Measurements from ENCODE around the gene PRDM16.

The PRDM16 gene

GRCh38 chr1:3429766-3430165 lies 360.8 kb downstream of the PRDM16 start:
- no peak for DNase-seq

GRCh38 chr1:3430406-3430805 lies 361.4 kb downstream of the PRDM16 start:
- no peak for DNase-seq

- DNase-seq, result no peak
Observed at GRCh38 chr1:3430820-3431219, 361.8 kb downstream of the PRDM16 start.

GRCh38 chr1:3431266-3431665 lies 362.3 kb downstream of the PRDM16 start:
- no peak for DNase-seq

- DNase-seq, result no peak
Observed at GRCh38 chr1:3431686-3432085, 362.7 kb downstream of the PRDM16 start.

- no peak for DNase-seq
Observed at GRCh38 chr1:3432306-3432705, 363.3 kb downstream of the PRDM16 start.

DNA sequence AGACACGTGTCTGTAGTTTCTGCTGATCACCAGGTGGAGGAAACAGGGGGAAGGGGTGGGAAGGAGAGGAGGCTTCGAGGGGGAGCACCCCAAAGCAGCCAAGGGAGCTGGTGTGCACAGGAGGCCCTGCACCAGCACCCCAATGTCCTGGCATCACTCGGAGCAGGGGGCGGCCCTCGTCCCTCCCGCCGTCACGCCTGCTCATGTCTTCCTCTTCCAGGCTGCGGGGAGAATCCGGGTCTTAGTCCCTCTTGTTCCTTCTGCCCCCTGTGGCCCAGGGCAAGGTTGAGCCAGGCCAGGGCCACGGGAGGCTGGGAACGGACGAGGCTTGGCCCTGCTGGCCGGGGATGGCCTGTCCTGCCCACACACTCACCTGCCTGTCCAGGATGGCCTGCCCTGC lies 364.1 kb downstream of the PRDM16 start:
- no peak for DNase-seq

DNA sequence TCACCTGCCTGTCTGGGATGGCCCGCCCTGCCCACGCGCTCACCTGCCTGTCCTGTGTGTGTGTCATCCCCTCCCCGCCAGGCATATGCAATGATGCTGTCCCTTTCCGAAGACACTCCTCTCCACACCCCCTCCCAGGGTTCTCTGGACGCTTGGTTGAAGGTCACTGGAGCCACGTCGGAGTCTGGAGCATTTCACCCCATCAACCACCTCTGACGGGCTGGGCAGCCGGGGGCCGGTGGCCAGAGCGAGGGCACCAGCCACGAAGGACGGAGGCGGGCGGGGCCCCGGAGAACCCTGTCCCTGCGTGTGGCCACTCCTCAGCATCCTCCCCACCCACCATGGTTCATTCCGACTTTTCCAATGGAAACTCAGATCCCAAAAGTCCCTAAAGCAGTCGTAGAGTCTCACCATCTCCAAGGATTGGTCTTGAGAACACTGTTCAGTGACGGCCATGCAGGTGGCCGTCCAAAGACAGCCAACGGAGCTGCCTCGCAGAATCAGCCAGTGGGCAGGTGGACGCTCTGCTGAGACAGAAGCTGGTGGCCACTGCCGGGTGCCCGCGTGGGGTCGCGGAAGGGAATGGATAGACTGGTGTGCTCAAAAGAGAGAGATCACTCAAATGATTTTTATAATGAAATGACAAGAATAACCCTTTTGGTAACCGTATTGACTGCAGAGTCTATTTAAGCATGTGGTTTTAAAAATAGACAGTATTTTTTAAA lies 364.8 kb downstream of the PRDM16 start:
- DNase-seq, result no peak

- no peak for DNase-seq
Observed at GRCh38 chr1:3434406-3435110, 365.6 kb downstream of the PRDM16 start.

- DNase-seq, result no peak
Observed at GRCh38 chr1:3435666-3436065, 366.7 kb downstream of the PRDM16 start.

DNA sequence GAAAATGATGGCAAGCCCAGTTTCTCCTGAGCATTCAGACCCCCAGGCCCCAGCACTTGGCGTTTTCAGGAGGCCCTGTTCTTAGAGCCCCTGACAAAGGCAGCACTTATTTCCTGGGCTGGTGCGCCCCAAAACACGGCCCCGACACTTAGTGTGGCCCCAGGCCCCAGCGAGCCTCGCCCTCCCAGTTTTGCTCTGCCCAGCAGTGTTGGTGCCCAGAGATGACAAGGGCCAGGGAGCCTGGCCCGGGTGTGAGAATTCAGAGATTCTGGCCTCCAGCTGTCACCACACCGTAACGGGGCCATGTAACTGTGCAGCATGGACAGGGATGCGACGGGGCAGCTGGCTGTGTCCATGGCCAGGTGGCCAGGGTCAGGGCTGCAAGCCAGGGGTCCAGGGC lies 367.4 kb downstream of the PRDM16 start:
- no peak for DNase-seq

DNA sequence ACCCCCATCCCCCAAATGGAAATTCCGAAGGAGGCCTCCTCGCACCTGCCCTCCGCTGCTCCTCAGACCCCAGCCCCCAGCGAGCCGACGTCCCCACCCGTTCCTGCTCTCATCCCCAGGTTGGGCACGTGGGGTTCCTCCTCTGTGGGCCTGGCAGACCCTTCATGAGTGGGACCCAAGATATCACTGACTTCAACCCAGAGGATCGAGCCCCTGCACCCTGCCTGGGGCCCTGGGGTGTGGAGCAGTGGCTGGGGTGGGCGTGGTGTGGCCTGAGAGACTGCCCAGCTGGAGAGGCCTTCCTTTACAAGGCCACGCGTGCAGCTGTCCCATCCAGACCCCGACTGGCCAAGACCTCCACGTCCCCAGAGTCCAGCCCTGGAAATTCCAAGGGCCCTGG lies 367.9 kb downstream of the PRDM16 start:
- no peak for DNase-seq

- DNase-seq, result no peak
Observed at GRCh38 chr1:3438661-3439180, 369.7 kb downstream of the PRDM16 start.

DNA sequence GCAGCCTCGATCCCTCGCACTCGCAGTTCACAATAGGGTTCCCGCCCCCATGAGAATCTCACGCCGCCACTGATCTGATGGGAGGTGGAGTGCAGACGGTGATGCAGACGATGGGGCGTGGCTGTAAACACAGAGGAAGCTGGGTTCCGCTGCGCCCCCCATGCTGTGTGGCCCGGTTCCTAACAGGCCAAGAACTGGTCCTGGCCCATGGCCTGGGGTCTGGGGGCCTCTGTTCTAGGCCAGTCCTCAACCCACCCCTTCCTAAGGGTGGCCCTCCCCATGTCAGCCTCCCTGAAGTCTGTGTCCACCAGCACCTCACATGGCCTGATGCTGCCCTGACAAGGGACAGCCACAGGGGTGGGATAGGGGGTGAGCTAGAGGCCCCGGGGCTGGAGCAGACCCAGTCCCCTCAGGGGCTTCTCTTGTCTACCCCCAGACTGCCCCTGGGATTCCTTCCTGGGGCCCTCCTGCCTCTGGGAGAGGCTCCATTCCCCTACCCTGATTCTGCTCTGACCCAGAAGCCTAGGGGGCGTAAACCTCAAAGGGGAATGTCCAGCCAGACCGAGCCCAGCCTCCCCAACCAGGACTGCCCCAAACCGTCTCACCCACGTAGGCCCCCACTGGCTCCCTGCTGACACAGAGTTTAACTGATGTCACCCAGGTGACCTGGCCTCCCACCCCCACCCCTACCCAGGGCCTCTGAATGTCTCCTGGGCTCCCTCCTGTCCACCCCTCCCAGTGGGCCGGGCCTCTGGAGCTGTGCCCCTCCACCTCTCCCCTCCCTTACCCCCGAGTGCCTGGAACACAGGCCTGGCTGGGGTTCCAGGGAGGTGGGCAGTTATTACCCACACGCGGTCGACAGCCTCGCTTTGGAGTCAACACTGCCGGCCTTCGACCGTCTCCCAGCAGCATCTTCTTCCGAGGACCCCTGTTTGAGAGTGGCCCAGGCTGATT lies 370.6 kb downstream of the PRDM16 start:
- DNase-seq, result no peak

GRCh38 chr1:3440300-3440681 lies 371.3 kb downstream of the PRDM16 start:
- no peak for DNase-seq

DNA sequence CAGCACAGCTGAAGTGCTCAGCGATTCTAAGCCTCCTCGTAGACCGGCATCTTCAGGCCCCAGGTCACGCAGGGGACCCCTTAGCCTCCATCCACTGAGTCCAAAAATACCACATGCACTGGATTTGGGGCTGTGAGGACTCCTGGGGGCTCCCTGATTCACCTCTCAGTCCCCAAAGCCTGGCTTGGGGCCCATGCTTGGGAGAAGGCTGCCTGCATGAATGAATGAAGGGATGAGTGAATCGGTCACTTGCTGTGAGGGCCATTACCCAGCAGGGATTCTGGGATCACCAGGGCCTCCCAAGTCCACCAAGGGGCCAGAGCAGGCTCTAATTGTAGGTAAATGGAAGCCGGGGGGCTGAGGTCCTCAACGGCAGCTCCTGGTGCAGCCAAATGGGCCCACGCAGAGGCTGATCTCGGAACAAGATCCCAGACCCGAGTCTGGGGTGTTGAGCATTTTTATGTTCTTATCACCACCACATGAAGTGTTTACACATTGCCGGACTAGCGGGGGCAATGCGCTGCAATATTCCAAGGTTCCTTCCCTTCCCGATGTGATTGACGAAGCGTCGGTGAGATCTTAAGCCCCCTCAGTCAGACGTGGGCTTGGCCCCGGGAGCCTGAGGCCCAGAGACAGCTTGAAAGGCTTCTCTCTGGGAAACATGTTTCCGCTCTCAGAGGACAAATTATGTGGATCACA lies 371.9 kb downstream of the PRDM16 start:
- DNase-seq, result no peak

DNA sequence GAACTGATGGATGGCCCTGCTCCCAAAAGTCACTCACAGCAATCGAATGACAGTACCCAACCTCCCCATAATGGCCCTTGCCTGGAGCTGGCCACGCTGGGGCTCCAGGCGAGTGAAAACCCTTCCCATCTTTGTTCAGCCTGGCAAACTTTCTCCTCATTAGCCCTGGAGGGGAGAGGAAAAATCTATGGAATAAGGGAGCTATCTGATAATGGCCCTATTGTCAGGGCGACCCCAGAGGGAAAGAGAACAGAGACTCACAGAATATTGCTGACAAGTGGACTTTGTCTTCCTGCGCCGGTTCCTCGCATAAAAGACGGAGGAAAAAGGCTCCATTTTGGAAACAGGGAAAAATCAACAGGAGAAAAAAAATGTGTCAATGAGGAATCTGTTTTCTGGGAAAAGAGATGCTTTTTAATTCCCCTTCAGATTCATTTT lies 372.4 kb downstream of the PRDM16 start:
- DNase-seq, result no peak

- no peak for DNase-seq
Observed at GRCh38 chr1:3441880-3442279, 372.9 kb downstream of the PRDM16 start.

DNA sequence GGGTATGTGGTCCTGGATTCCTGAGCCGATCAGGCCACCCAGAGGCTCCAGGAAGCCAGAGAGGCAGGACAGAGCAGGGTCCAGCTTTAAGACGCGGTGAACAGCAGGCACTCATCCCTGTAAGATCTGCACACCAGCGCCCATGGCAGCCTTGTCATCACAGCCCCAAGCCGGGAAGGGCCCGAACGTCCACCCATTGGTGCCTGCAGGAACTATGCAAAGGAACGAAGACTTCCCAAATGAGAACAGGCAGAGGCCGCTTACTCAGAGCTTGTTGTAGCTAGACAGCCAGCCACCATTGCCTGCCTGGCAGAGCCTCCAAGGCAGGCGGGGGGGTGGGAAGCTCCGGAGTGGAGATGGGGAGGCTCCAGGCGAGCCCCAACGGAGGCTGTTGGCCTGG lies 373.3 kb downstream of the PRDM16 start:
- DNase-seq, result no peak

DNA sequence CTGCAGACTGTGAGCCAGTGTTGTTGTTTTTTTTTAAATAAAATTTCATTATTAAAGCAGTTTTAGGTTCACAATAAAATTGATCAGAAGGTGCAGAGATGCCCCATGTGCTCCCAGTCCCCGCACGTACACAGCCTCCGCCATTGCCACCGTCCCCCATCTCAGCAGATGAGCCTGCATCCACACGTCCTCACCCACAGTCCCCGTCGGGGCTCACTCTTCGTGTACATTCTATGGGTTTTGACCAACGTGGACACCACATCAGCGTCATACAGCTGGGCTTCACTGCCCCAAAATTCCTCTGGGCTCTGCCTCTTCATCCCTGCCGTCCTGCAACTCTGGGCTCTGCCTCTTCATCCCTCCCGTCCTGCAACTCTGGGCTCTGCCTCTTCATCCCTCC lies 373.9 kb downstream of the PRDM16 start:
- DNase-seq, result no peak

DNA sequence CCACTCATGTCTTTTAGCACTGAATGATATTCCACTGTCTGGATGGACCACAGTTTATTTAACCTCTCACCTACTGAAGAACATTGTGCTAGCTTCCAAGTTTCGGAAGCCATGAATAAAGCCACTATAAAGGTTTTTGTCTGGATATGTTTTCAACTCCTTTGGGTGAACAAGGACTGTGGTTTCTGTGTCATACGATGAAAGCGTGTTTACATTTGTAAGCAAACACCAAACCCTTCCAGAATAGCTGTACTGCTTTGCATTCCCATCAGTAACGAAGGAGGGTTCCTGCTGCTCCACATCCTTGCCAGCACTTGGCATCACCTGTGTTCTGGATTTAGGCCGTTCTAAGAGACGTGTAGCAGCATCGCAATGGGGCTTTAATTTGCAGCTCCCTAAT lies 374.8 kb downstream of the PRDM16 start:
- DNase-seq, result no peak

DNA sequence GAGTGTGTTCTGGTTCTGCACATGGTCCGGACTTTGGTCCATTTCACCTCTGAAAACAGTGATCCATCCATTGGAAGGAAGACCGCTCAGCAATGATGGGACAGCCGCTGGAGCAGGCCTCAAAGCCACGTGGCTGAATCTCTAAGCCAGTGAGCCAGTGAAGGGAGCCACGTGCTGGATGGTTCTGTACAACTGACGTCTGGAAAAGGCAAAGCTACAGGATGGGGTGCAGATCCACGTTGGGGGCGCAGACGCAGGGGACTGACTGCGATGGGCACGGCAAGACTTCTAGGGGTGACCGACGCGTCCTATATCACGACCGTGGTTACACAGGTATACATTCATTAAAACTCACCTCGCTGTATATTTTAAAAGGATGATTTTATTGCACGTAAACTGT lies 375.3 kb downstream of the PRDM16 start:
- no peak for DNase-seq

DNA sequence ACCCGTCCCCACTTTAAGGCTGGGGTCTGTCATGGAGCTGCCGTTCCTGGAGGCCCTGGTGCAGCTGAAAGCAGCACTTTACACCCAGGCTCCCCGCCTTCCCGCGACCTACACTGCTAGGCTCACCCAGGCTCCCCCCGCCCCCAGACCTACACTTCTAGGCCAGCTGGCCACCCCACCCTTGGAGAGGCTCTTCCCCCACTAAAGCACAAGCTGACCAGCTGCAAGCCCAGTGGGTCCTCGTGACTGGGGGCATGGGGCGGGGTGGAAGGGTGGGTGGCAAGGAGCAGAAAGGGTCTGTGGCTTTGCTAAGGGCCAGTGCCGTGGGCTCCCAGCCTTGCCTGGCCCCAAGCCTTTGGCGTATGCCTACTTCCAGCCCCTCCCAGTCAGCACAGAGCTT lies 375.7 kb downstream of the PRDM16 start:
- DNase-seq, result no peak

Data from OCI-M1 (cell line).